K562 (cell line): ENCODE measurements around the gene AIF1. TPM values are rescaled to one million over a fixed set of nuclear protein-coding genes. Genes with fewer than 3 reads are reported as not detected.

Experiments
- ARHGAP35 ChIP-seq: fragments of 450-650 bp; IDR thresholded peaks from 2 replicates; pipeline ENCODE4 v1.6.1; 2018; ENCODE audit not compliant: partially characterized antibody
- ARNT ChIP-seq, 2 experiments: fragments of 450-650 bp; IDR thresholded peaks; 2 replicates each; pipeline ENCODE4 v1.6.1; 2016; ENCODE audit warnings: mild to moderate bottlenecking in 1 of 2
- HDAC1 ChIP-seq, 2 experiments: fragments of 450-650 bp; IDR thresholded peaks; 2 replicates each; pipeline ENCODE4 v1.6.1; 2016 to 2017; ENCODE audit warnings: inconsistent platforms in 1 of 2, mild to moderate bottlenecking in 1 of 2, moderate library complexity in 1 of 2
- NBN ChIP-seq: fragments of 450-650 bp; IDR thresholded peaks from 2 replicates; pipeline ENCODE4 v1.6.1; 2016; ENCODE audit warnings: low read depth, mild to moderate bottlenecking
- POLR3A ChIP-seq: IDR thresholded peaks from 2 replicates; pipeline ENCODE4 v1.6.1; 2011; ENCODE audit warnings: borderline replicate concordance, mild to moderate bottlenecking, moderate library complexity; ENCODE audit not compliant: insufficient read length, insufficient read depth; ENCODE audit errors: extremely low read depth
- PPARD ChIP-seq: fragments of 250-450 bp; sonication (Bioruptor Pico); IDR thresholded peaks from 2 replicates; pipeline ENCODE4 v1.8.0; 2022; ENCODE audit warnings: inconsistent platforms, mild to moderate bottlenecking, moderate library complexity
- SIRT6 ChIP-seq: IDR thresholded peaks from one replicate; pipeline ENCODE4 v1.6.1; 2012; ENCODE audit warnings: low read depth, mild to moderate bottlenecking, control low read depth, inconsistent platforms, low read length, moderate library complexity
- TAF7 ChIP-seq: fragments of 450-650 bp; IDR thresholded peaks from 2 replicates; pipeline ENCODE4 v1.6.1; 2016; ENCODE audit warnings: missing genetic modification characterization, missing compliant biosample characterization
- TCF3 ChIP-seq: sonication (generic); formaldehyde crosslinking; IDR thresholded peaks from 2 replicates; pipeline ENCODE4 v1.4.0; 2020; ENCODE audit warnings: mild to moderate bottlenecking, missing genetic modification reagents
- ZNF609 ChIP-seq: sonication (generic); formaldehyde crosslinking; IDR thresholded peaks from 2 replicates; pipeline ENCODE4 v1.8.1; 2023; ENCODE audit warnings: missing genetic modification reagents, mild to moderate bottlenecking, borderline replicate concordance
- polyA plus RNA-seq, 8 experiments: library from polyadenylated mRNA; depleted of rRNA in 4 of 8; stranded (reverse) in 5 of 8; unstranded in 3 of 8; fragments of >200 nt; fragmentation: Nextera tagmentation in 2 of 8; fragmentation: Illumina TruSeq in 1 of 8; extraction: Ambion mirVana in 2 of 8; extraction: Trizol in 1 of 8; gene quantifications; 2 replicates each; pipeline versions ENCODE4 v1.2.1 to v1.2.3, GENCODE V29; 2011 to 2014; ENCODE audit warnings: inconsistent platforms in 1 of 8, missing spikeins in 1 of 8
- total RNA-seq, 7 experiments: library from RNA; depleted of rRNA in 6 of 7; stranded (reverse); fragments of >200 nt in 6 of 7; fragmentation: Illumina TruSeq in 2 of 7; extraction: Trizol in 2 of 7; gene quantifications; 2 replicates each; pipeline versions ENCODE4 v1.2.1 to v1.2.3, GENCODE V29; 2011 to 2021; ENCODE audit warnings: low replicate concordance in 1 of 7
- TF ChIP-seq, protein P1 (sequence below), 2 experiments: fragments of 450-650 bp in 1 of 2; sonication (generic) in 1 of 2; formaldehyde crosslinking in 1 of 2; IDR thresholded peaks; 2 replicates each; pipeline versions ENCODE4 v1.7.1 to v1.9.0; 2016 to 2022; ENCODE audit warnings: inconsistent platforms in 1 of 2, mild to moderate bottlenecking in 1 of 2, missing genetic modification reagents in 1 of 2

AIF1 gene
- total and polyA plus RNA-seq, 9 of the 15 experiments (the other 6 are each of a cell fraction or from before 2014, with no cell fraction given), result 9.4 to 33.4 (median 19.4) TPM

- TF ChIP-seq, protein P1, sequence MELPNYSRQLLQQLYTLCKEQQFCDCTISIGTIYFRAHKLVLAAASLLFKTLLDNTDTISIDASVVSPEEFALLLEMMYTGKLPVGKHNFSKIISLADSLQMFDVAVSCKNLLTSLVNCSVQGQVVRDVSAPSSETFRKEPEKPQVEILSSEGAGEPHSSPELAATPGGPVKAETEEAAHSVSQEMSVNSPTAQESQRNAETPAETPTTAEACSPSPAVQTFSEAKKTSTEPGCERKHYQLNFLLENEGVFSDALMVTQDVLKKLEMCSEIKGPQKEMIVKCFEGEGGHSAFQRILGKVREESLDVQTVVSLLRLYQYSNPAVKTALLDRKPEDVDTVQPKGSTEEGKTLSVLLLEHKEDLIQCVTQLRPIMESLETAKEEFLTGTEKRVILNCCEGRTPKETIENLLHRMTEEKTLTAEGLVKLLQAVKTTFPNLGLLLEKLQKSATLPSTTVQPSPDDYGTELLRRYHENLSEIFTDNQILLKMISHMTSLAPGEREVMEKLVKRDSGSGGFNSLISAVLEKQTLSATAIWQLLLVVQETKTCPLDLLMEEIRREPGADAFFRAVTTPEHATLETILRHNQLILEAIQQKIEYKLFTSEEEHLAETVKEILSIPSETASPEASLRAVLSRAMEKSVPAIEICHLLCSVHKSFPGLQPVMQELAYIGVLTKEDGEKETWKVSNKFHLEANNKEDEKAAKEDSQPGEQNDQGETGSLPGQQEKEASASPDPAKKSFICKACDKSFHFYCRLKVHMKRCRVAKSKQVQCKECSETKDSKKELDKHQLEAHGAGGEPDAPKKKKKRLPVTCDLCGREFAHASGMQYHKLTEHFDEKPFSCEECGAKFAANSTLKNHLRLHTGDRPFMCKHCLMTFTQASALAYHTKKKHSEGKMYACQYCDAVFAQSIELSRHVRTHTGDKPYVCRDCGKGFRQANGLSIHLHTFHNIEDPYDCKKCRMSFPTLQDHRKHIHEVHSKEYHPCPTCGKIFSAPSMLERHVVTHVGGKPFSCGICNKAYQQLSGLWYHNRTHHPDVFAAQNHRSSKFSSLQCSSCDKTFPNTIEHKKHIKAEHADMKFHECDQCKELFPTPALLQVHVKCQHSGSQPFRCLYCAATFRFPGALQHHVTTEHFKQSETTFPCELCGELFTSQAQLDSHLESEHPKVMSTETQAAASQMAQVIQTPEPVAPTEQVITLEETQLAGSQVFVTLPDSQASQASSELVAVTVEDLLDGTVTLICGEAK (IDR thresholded peaks at IDR 0.05), result peak; percentile 79
- TF ChIP-seq, protein P1 (CRISPR knock-in tag; IDR thresholded peaks at IDR 0.05), result no peak
- TF ChIP-seq ARNT (IDR thresholded peaks at IDR 0.05) (peak in 1 of 2 experiments; percentile 56; a peak in 3 of 4 replicates), ARHGAP35 (peak; percentile 38), TAF7 (no peak), HDAC1 (IDR thresholded peaks at IDR 0.05) (0 out of 4 replicates have a peak, but pooled peaks of 1 of the 2 experiments have one; percentile 39), NBN (peak; percentile 65; the same call in 1 of the 2 replicates), POLR3A (no peak), TCF3 (CRISPR knock-in tag) (no peak), SIRT6 (no peak), PPARD (CRISPR knock-in tag) (no peak), ZNF609 (CRISPR knock-in tag) (0 out of 2 replicates have a peak, but pooled peaks have one; percentile 56)
These were observed 6.4 kb downstream of the AIF1 start (continued) for GRCh38 chr6:31621320-31621939.
